ENCODE data around the gene ISYNA1. TPM values are rescaled to one million over a fixed set of nuclear protein-coding genes. Genes with fewer than 3 reads are reported as not detected.

Gene ISYNA1
- total RNA-seq, 1 experiment from 2014 or later, result 1.3 TPM

- DNase-seq (ENCODE audit: low read depth), result no peak
These were observed 5.5 kb downstream of the ISYNA1 start for GRCh38 chr19:18432275-18433014.

- no peak for DNase-seq (ENCODE audit: low read depth)
These were observed 6.4 kb downstream of the ISYNA1 start for GRCh38 chr19:18431351-18432197.

- no peak for DNase-seq (ENCODE audit: low read depth)
These were observed 7.4 kb downstream of the ISYNA1 start for GRCh38 chr19:18430417-18431144.

GRCh38 chr19:18429717-18430416 is 8.1 kb downstream of the ISYNA1 start:
- DNase-seq (ENCODE audit: low read depth), result no peak

GRCh38 chr19:18428787-18429674 is 8.9 kb downstream of the ISYNA1 start:
- DNase-seq (ENCODE audit: low read depth), result peak; percentile 75

- no peak for DNase-seq (ENCODE audit: low read depth)
These were observed 9.7 kb downstream of the ISYNA1 start for GRCh38 chr19:18428173-18428786.

GRCh38 chr19:18427743-18428113 is 10.2 kb downstream of the ISYNA1 start:
- no peak for DNase-seq (ENCODE audit: low read depth)

- DNase-seq (ENCODE audit: low read depth), result no peak
These were observed 10.7 kb downstream of the ISYNA1 start for GRCh38 chr19:18427080-18427742.

GRCh38 chr19:18426416-18426767 is 11.5 kb downstream of the ISYNA1 start:
- no peak for DNase-seq (ENCODE audit: low read depth)

- no peak for DNase-seq (ENCODE audit: low read depth)
These were observed 12.2 kb downstream of the ISYNA1 start for GRCh38 chr19:18425515-18426415.

- DNase-seq (ENCODE audit: low read depth), result no peak
These were observed 12.9 kb downstream of the ISYNA1 start for GRCh38 chr19:18424890-18425514.

- DNase-seq (ENCODE audit: low read depth), result no peak
These were observed 13.6 kb downstream of the ISYNA1 start for GRCh38 chr19:18424122-18424889.

GRCh38 chr19:18423258-18424020 is 14.5 kb downstream of the ISYNA1 start:
- no peak for DNase-seq (ENCODE audit: low read depth)

- no peak for DNase-seq (ENCODE audit: low read depth)
These were observed 15.3 kb downstream of the ISYNA1 start for GRCh38 chr19:18422530-18423191.

GRCh38 chr19:18421371-18421959 is 16.5 kb downstream of the ISYNA1 start:
- DNase-seq (ENCODE audit: low read depth), result no peak
